Endothelial cell of umbilical vein (primary cell): ENCODE measurements around the gene SPNS1. TPM values are rescaled to one million over a fixed set of nuclear protein-coding genes. Genes with fewer than 3 reads are reported as not detected.

Source experiments
- BruUV-seq: library from RNA; stranded (reverse); fragments of 400-500 nt; replicated peaks from 2 replicates; lab custom pipeline; 2021; lab: Mats Ljungman, UMichigan
- CTCF ChIA-PET: fragments of 300-600, 350-600 bp; sonication (Branson Sonifier 250); formaldehyde crosslinking; loops from one replicate; lab custom pipeline; 2021; ENCODE audit warnings: antibody characterized with exemption, inconsistent platforms; lab: Charles Lee
- POLR2A ChIA-PET: fragments of 300-600, 350-600 bp; sonication (Branson Sonifier 250); formaldehyde crosslinking; loops from one replicate; lab custom pipeline; 2021; ENCODE audit warnings: antibody characterized with exemption, inconsistent platforms; lab: Charles Lee
- DNase-seq: peaks from one replicate; pipeline ENCODE4 v3.0.0-alpha.2; 2011; ENCODE audit warnings: low read depth, low spot score
- FAIRE-seq: peaks from 2 replicates; lab custom pipeline; 2011; peaks lifted over from hg19 to GRCh38; lab: Jason Lieb, UNC
- H2AFZ ChIP-seq: 2 replicates; pipeline ENCODE4 v1.6.0; 2012; ENCODE audit warnings: low read depth, low read length, control low read depth, inconsistent platforms
- H3K27ac ChIP-seq: 2 replicates; pipeline ENCODE4 v1.5.1; 2011; ENCODE audit warnings: low read depth, mild to moderate bottlenecking, control low read depth, low read length, moderate library complexity; ENCODE audit not compliant: insufficient read depth
- H3K27me3 ChIP-seq, 2 experiments: 2 replicates each; pipeline versions ENCODE4 v1.6.0 to v1.6.1; 2011; ENCODE audit warnings: low read length in 2 of 2, mixed read lengths in 1 of 2; ENCODE audit not compliant: control insufficient read depth in 2 of 2, insufficient read depth in 2 of 2
- H3K36me3 ChIP-seq, 2 experiments: 2 replicates in 1 of 2; 3 replicates in 1 of 2; pipeline ENCODE4 v1.5.1; 2011; ENCODE audit warnings: low read length in 2 of 2, mild to moderate bottlenecking in 1 of 2, moderate library complexity in 1 of 2; ENCODE audit not compliant: control insufficient read depth in 2 of 2, insufficient read depth in 2 of 2; ENCODE audit errors: extremely low read depth in 1 of 2
- H3K4me1 ChIP-seq: 3 replicates; pipeline ENCODE4 v1.5.1; 2011; ENCODE audit warnings: mild to moderate bottlenecking, low read length; ENCODE audit not compliant: control insufficient read depth, insufficient read depth; ENCODE audit errors: extremely low read depth
- H3K4me2 ChIP-seq: 2 replicates; pipeline ENCODE4 v1.6.1; 2011; ENCODE audit warnings: low read length, control low read depth, mixed read lengths; ENCODE audit not compliant: insufficient read depth
- H3K4me3 ChIP-seq, 3 experiments: fragments of 200-600 bp in 1 of 3; sonication (generic), shearing (Covaris generic) in 1 of 3; replicated peaks in 1 of 3; 2 replicates each; pipeline ENCODE4 v1.5.1; 2011 to 2016; ENCODE audit warnings: control low read depth in 3 of 3, low read length in 3 of 3, mild to moderate bottlenecking in 2 of 3, inconsistent platforms in 1 of 3, low read depth in 1 of 3, moderate library complexity in 1 of 3; ENCODE audit not compliant: insufficient read depth in 1 of 3
- H3K79me2 ChIP-seq: 2 replicates; pipeline ENCODE4 v1.6.0; 2012; ENCODE audit warnings: low read length, inconsistent platforms; ENCODE audit not compliant: control insufficient read depth, insufficient read depth
- H3K9ac ChIP-seq: replicated peaks from 2 replicates; pipeline ENCODE3; 2011; ENCODE audit warnings: low read length, control low read depth; ENCODE audit not compliant: insufficient read depth; ENCODE audit errors: extremely low read depth
- H3K9me1 ChIP-seq: replicated peaks from 3 replicates; pipeline ENCODE4 v1.6.0; 2011; ENCODE audit warnings: mild to moderate bottlenecking, low read length; ENCODE audit not compliant: control insufficient read depth, insufficient read depth; ENCODE audit errors: extremely low read depth
- H3K9me3 ChIP-seq: replicated peaks from 2 replicates; pipeline ENCODE4 v1.5.1; 2012; ENCODE audit warnings: low read length, inconsistent platforms; ENCODE audit not compliant: control insufficient read depth, insufficient read depth
- H4K20me1 ChIP-seq: replicated peaks from 2 replicates; pipeline ENCODE3; 2011; ENCODE audit warnings: mild to moderate bottlenecking, low read length; ENCODE audit not compliant: control insufficient read depth, insufficient read depth; ENCODE audit errors: extremely low read depth
- CTCF ChIP-seq, 2 donors: IDR thresholded peaks; 1 replicate in 1 of 2; 2 replicates in 1 of 2; pipeline ENCODE4 v1.5.1; 2011; ENCODE audit warnings: low read length in 2 of 2, mild to moderate bottlenecking in 2 of 2, moderate library complexity in 2 of 2, control low read depth in 1 of 2, inconsistent platforms in 1 of 2, low read depth in 1 of 2; ENCODE audit not compliant: insufficient read depth in 1 of 2; ENCODE audit errors: extremely low read depth in 1 of 2
- EZH2 ChIP-seq: IDR thresholded peaks from 2 replicates; pipeline ENCODE4 v1.6.1; 2012; ENCODE audit warnings: borderline replicate concordance, low read depth, mild to moderate bottlenecking, moderate library complexity, low read length, inconsistent platforms; ENCODE audit not compliant: severe bottlenecking
- FOS ChIP-seq: IDR thresholded peaks from 2 replicates; pipeline ENCODE4 v1.6.1; 2011; ENCODE audit warnings: mild to moderate bottlenecking, low read length, moderate library complexity, borderline replicate concordance; ENCODE audit not compliant: insufficient read depth
- GATA2 ChIP-seq: IDR thresholded peaks from 2 replicates; pipeline ENCODE4 v1.7.0; 2011; ENCODE audit warnings: low read depth, mild to moderate bottlenecking, moderate library complexity, mixed read lengths, low read length; ENCODE audit not compliant: insufficient read length, insufficient read depth
- JUN ChIP-seq: IDR thresholded peaks from 2 replicates; pipeline ENCODE4 v1.6.1; 2011; ENCODE audit warnings: borderline replicate concordance, low read depth; ENCODE audit not compliant: insufficient read length, insufficient read depth
- MAX ChIP-seq: IDR thresholded peaks from 2 replicates; pipeline ENCODE4 v1.6.1; 2011; ENCODE audit not compliant: insufficient read depth, insufficient read length
- MYC ChIP-seq: IDR thresholded peaks from one replicate; pipeline ENCODE4 v1.6.1; 2011; ENCODE audit warnings: mild to moderate bottlenecking, low read depth, low read length
- POLR2A ChIP-seq: IDR thresholded peaks from 2 replicates; pipeline ENCODE4 v1.6.1; 2012; ENCODE audit warnings: low read depth, mild to moderate bottlenecking, control low read depth, low read length
- POLR2AphosphoS5 ChIP-seq: IDR thresholded peaks from 2 replicates; pipeline ENCODE4 v1.6.1; 2012; ENCODE audit warnings: low read depth, mild to moderate bottlenecking, control low read depth, low read length, moderate library complexity; ENCODE audit not compliant: insufficient read depth
- dilution Hi-C: fragments of 300-500 bp; cut with MboI; formaldehyde crosslinking; loops from one replicate; pipeline ENCODE4 v1.15.0; 2019; ENCODE audit warnings: low sequenced_read_pairs; ENCODE audit not compliant: extremely low pct_ligation_motif_present
- intact Hi-C: fragments of 100-400 bp; cut with micrococcal nuclease; formaldehyde crosslinking; loops from one replicate; pipeline ENCODE4 v1.10.0; 2022
- polyA plus RNA-seq, 4 experiments: library from polyadenylated mRNA; depleted of rRNA in 3 of 4; stranded (reverse) in 3 of 4; unstranded in 1 of 4; fragments of >200 nt; gene quantifications; 2 replicates each; pipeline versions ENCODE4 v1.2.1 to v1.2.3, GENCODE V29; 2011 to 2012; ENCODE audit warnings: missing spikeins in 1 of 4
- total RNA-seq: library from RNA; stranded (reverse); gene quantifications from 2 replicates; pipeline ENCODE4 v1.2.3, GENCODE V29; 2021

Gene SPNS1
- total and polyA plus RNA-seq, 2 donors (not counting 3 experiments of a cell fraction or from before 2014, with no cell fraction given) = 65.2 to 133 TPM

- H3K27me3 ChIP-seq = no peaks in the 10 kb centered on the region
- intact Hi-C loops (no loop called here), dilution Hi-C loops (no loop called here)
- H3K36me3 ChIP-seq = no peaks in the 10 kb centered on the region
- ChIA-PET CTCF (interaction anchor here (0.6 to 1.6 kb wide), 2 partner anchors 10 to 13 kb away, joined by 4 to 8 read pairs; no protein-coding TSS in a partner anchor), POLR2A (no interaction called here)
- no peak within 1 kb of the TSS for H3K27ac ChIP-seq
- H3K4me3 ChIP-seq = no peak within 1 kb of the TSS
- DNase-seq = no peak
- no peaks in the 10 kb centered on the region for H3K79me2 ChIP-seq
- no peaks in the 10 kb centered on the region for H4K20me1 ChIP-seq
- no peaks in the 10 kb centered on the region for H3K9me3 ChIP-seq
- FAIRE-seq = no peak
- H3K4me1 ChIP-seq = no peaks in the 10 kb centered on the region
- no TSS peak for BruUV-seq
- H2AFZ ChIP-seq = no peak within 1 kb of the TSS
- TF ChIP-seq MYC (no peak), EZH2 (no peak), MAX (no peak), GATA2 (no peak)
- no peak within 1 kb of the TSS for H3K9ac ChIP-seq
- no peak within 1 kb of the TSS for H3K4me2 ChIP-seq
- no peaks in the 10 kb centered on the region for H3K9me1 ChIP-seq
These were observed 42.8 kb upstream of the SPNS1 start, which contains the start of gene CD19 for GRCh38 chr16:28931801-28932225. CD19 (plus strand) TSS chr16:28931971; CDS start chr16:28932001, 30 bp downstream.

GRCh38 chr16:28932339-28933141 is 42.0 kb upstream of the SPNS1 start:
- no peak overlapping the region for H2AFZ ChIP-seq
- H3K4me2 ChIP-seq = no peak overlapping the region
- H3K36me3 ChIP-seq = no peaks in the 10 kb centered on the region
- no peaks in the 10 kb centered on the region for H3K4me1 ChIP-seq
- no TSS peak for BruUV-seq
- TF ChIP-seq MYC (no peak), JUN (no peak), MAX (no peak), CTCF (IDR thresholded peaks at IDR 0.05; ENCODE audit: extremely low read depth in 1 of 2, insufficient read depth in 1 of 2, low read depth in 1 of 2, low read length in 2 of 2) (no peak), EZH2 (no peak), GATA2 (no peak), FOS (no peak), POLR2AphosphoS5 (no peak), POLR2A (no peak)
- intact Hi-C loops (no loop called here), dilution Hi-C loops (no loop called here)
- H4K20me1 ChIP-seq = no peaks in the 10 kb centered on the region
- no peak overlapping the region for H3K9ac ChIP-seq
- FAIRE-seq (no peak), DNase-seq (no peak)
- POLR2A ChIA-PET = no interaction called here
- H3K4me3 ChIP-seq = no peak overlapping the region
- H3K9me3 ChIP-seq = no peaks in the 10 kb centered on the region
- no peak overlapping the region for H3K27ac ChIP-seq
- CTCF ChIA-PET = interaction anchor here (1.1 to 1.5 kb wide), 3 partner anchors 10 to 13 kb away, joined by 4 to 6 read pairs (median 5); no protein-coding TSS in a partner anchor
- H3K27me3 ChIP-seq = no peaks in the 10 kb centered on the region
- no peaks in the 10 kb centered on the region for H3K9me1 ChIP-seq
- H3K79me2 ChIP-seq = no peaks in the 10 kb centered on the region
